Upper lobe of left lung (tissue), 6 donors: ENCODE results near the gene ALDH1A1. TPM values are rescaled to one million over a fixed set of nuclear protein-coding genes. Genes with fewer than 3 reads are reported as not detected.

Experiments
- ATAC-seq, 2 donors: fragments of 200-7000 bp; cut with Tn5 transposase; one replicate each; pipeline ENCODE4 v1.9.1; 2022; ENCODE audit warnings: mild to moderate bottlenecking in 2 of 2, moderate library complexity in 2 of 2; ENCODE audit not compliant: low FRiP score in 2 of 2
- DNase-seq, 2 donors: peaks; one replicate each; pipeline ENCODE4 v3.0.0-alpha.2; 2019 to 2020
- H3K27ac ChIP-seq, 4 donors: fragments of 200-600 bp; sonication (generic); one replicate each; pipeline ENCODE4 v1.5.1; 2016 to 2019
- H3K27me3 ChIP-seq, 4 donors: fragments of 200-600 bp; sonication (generic); one replicate each; pipeline ENCODE4 v1.5.1; 2017 to 2019
- H3K36me3 ChIP-seq, 4 donors: fragments of 200-600 bp; sonication (generic); one replicate each; pipeline ENCODE4 v1.5.1; 2016 to 2019
- H3K4me1 ChIP-seq, 4 donors: fragments of 200-600 bp; sonication (generic); one replicate each; pipeline ENCODE4 v1.5.1; 2018 to 2019
- H3K4me3 ChIP-seq, 4 donors: fragments of 200-600 bp; sonication (generic); one replicate each; pipeline ENCODE4 v1.5.1; 2017 to 2019; ENCODE audit warnings: mild to moderate bottlenecking in 2 of 4, moderate library complexity in 1 of 4
- H3K9me3 ChIP-seq, 4 donors: fragments of 200-600 bp; sonication (generic); one replicate each; pipeline ENCODE4 v1.5.1; 2018 to 2019
- EP300 ChIP-seq, 4 donors: sonication (generic); formaldehyde crosslinking; IDR thresholded peaks; one replicate each; pipeline ENCODE4 v1.5.1; 2017; ENCODE audit warnings: antibody characterized with exemption in 4 of 4, control low read depth in 2 of 4
- POLR2A ChIP-seq, 4 donors: fragments of 450-650 bp; IDR thresholded peaks; one replicate each; pipeline ENCODE4 v1.5.1; 2016 to 2017; ENCODE audit warnings: antibody characterized with exemption in 4 of 4, mild to moderate bottlenecking in 2 of 4
- POLR2AphosphoS5 ChIP-seq, 2 donors: sonication (generic); formaldehyde crosslinking; IDR thresholded peaks; one replicate each; pipeline ENCODE4 v1.5.1; 2017; ENCODE audit warnings: antibody characterized with exemption in 2 of 2
- WGBS, 2 donors: methylation state at CpG; one replicate each; pipeline ENCODE4 v1.1.5; 2017 to 2018; 5-methylcytosine and 5-hydroxymethylcytosine counted together
- total RNA-seq, 6 donors: library from RNA; depleted of rRNA in 4 of 6; stranded (reverse); fragments of >200 nt in 4 of 6; gene quantifications; one replicate each; pipeline versions ENCODE4 v1.1.0 to v1.2.1, GENCODE V29; 2016 to 2021
- TF ChIP-seq, protein P1 (sequence below), 6 experiments: fragments of 450-650 bp in 4 of 6; fragments of 200-600 bp in 2 of 6; sonication (generic) in 2 of 6; IDR thresholded peaks; one replicate each; pipeline ENCODE4 v1.5.1; 2016 to 2019; ENCODE audit warnings: antibody characterized with exemption in 6 of 6
- donor health status: DM: no; HTN: no; CAD: no; lungs with moderate emphysema.
- donor health status: DM: no; HTN: yes; CAD: no; lungs with severe emphysema.

The ALDH1A1 gene
- total RNA-seq, 6 donors from 2014 or later = 81.7 to 230 (median 137) TPM

DNA sequence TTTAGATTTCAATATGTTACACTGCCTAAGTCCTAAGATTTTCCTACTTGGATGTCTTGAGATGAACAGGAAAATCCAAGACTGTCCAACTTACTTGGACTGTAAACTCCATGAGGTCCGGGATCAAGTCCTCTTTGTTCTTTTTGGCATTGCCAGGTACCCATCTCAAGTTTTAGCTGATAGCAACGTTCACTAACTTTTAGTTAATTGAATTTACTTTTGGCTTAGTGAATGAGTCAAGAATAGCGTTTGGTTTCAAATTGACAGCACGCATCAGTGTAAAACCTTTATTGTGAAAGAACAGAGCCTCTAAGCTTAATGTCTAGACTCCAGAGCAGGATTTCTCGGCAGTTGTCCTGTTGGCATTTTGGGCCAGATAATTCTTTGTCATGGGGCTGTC lies 37.2 kb downstream of the ALDH1A1 start:
- H3K27ac ChIP-seq = no peak overlapping the region
- WGBS, 2 donors = 84 to 93% methylated on average over 4 to 5 of the region's 5 CpGs
- DNase-seq (no peak), ATAC-seq (no peak)
- TF ChIP-seq EP300 (IDR thresholded peaks at IDR 0.05) = no peak
- TF ChIP-seq, protein P1, sequence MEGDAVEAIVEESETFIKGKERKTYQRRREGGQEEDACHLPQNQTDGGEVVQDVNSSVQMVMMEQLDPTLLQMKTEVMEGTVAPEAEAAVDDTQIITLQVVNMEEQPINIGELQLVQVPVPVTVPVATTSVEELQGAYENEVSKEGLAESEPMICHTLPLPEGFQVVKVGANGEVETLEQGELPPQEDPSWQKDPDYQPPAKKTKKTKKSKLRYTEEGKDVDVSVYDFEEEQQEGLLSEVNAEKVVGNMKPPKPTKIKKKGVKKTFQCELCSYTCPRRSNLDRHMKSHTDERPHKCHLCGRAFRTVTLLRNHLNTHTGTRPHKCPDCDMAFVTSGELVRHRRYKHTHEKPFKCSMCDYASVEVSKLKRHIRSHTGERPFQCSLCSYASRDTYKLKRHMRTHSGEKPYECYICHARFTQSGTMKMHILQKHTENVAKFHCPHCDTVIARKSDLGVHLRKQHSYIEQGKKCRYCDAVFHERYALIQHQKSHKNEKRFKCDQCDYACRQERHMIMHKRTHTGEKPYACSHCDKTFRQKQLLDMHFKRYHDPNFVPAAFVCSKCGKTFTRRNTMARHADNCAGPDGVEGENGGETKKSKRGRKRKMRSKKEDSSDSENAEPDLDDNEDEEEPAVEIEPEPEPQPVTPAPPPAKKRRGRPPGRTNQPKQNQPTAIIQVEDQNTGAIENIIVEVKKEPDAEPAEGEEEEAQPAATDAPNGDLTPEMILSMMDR (IDR thresholded peaks at IDR 0.05) = no peak
- no peak for TF ChIP-seq POLR2AphosphoS5 (IDR thresholded peaks at IDR 0.05)
- no peak for TF ChIP-seq POLR2A (IDR thresholded peaks at IDR 0.05)
- no peaks in the 10 kb centered on the region for H3K9me3 ChIP-seq
- no peaks in the 10 kb centered on the region for H3K27me3 ChIP-seq
- peaks cover 0 to 10% (median 0%) of the 10 kb centered on the region in 4 donors for H3K4me1 ChIP-seq
- peaks cover 0 to 11% (median 3%) of the 10 kb centered on the region in 4 donors for H3K36me3 ChIP-seq
- H3K4me3 ChIP-seq = no peak overlapping the region

DNA sequence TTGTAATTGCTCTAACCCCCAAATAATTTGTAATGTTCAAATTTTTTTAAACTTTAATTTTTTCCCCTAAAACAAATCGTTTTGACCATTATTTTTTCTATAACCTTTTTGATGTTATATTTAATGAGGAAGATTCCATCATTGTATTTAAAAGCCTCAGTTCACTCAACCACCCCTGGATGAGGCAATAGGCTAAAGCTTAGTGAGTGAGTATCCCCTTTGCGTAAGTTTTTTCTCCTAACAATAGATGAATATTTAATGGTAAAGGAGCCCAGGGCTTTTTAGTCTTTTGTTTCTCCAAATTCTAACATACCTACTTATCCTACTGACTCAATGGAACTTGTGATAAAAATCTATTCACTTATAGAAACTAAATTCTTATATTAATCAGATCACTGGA lies 38.1 kb downstream of the ALDH1A1 start:
- peaks cover 0 to 10% (median 0%) of the 10 kb centered on the region in 4 donors for H3K4me1 ChIP-seq
- no peak for TF ChIP-seq POLR2AphosphoS5 (IDR thresholded peaks at IDR 0.05)
- TF ChIP-seq, protein P1 (IDR thresholded peaks at IDR 0.05) = no peak
- H3K36me3 ChIP-seq = peaks cover 0 to 11% (median 3%) of the 10 kb centered on the region in 4 donors
- no peak overlapping the region for H3K27ac ChIP-seq
- H3K27me3 ChIP-seq = no peaks in the 10 kb centered on the region
- H3K4me3 ChIP-seq = no peak overlapping the region
- DNase-seq (no peak), ATAC-seq (no peak)
- 65 to 83% methylated on average over 2 of the region's 2 CpGs for WGBS, 2 donors
- H3K9me3 ChIP-seq = no peaks in the 10 kb centered on the region

DNA sequence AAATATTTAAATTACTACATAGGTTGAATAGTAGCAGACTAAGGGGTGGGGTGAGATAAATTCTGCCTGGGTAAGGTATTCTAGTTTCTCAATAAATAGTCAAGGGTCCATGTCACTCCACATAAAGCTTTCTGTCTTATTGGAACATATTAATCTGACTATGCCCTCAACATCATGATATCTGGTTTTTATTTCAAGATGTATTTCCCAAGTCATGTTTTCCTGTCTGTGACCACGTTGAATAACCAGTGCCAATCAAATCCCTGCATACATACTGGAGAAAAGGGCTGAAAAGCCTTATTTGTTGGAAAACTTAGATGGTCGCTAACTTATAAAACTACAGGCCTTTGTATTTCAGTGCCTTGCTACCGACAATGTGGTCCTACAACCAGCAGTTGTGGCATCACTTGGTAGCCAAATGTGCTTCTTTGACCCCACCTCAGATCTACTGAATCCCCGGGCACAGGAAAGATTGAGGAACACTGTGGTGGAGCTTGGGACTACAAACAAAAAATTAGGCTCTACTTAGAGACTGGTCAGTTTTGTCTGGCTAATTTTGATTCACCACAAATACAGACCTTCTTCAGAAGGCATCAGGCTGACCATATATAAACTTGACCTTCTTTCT lies 39.4 kb downstream of the ALDH1A1 start:
- Histone ChIP-seq H3K9me3 (no peaks in the 10 kb centered on the region), H3K4me3 (no peak overlapping the region), H3K4me1 (peaks cover 0 to 5% (median 0%) of the 10 kb centered on the region in 4 donors), H3K36me3 (peaks cover 0 to 15% (median 3%) of the 10 kb centered on the region in 4 donors), H3K27ac (no peak overlapping the region), H3K27me3 (no peaks in the 10 kb centered on the region)
- ATAC-seq (no peak), DNase-seq (no peak)
- 82 to 85% methylated on average over 4 of the region's 4 CpGs for WGBS, 2 donors
- no peak for TF ChIP-seq POLR2A (IDR thresholded peaks at IDR 0.05)
- TF ChIP-seq, protein P1 (IDR thresholded peaks at IDR 0.05) = no peak

DNA sequence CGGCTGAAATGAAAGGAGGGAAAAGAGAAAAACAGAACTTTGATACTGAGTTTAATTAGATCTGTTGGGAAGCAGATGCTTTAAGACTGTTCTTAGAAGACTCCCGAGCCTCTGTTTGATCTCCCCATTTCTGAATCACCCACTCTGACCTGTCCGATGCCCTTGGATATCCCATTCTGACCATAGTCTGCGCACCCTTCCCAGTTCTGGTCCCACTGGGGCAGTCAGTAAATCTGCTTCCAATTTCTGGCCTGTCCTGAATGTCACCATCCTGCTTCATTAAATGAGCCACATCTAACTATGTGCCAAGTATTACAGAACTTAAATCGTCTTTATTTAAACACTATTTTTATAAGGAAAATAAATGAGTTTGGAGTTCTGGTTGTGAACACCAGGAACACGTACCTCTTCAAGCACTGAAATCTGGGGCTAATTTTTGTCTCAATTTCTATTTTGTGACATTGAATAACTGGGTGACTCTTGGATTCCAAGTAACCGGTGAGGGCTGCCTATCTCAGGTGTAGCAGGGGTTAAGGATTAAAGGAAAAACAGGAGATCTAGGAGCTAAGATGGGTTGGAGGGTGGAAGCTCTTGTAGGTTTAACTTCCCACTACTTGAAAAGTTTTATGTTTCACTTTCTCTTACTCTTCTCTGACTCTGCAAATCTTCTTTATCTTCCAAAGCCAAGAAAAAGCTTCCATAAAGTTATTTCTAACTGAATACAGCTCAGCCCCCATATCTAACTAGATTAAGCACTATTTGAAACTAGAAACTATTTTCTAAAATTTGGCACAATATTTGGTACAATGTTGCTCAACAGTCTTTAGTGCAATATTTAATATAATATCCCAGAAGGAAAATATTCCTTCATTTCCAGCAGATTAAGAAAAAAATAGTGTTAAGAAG lies 40.1 kb downstream of the ALDH1A1 start:
- ATAC-seq (peak in 1 of 2 donors; percentile 32), DNase-seq (no peak)
- 86 to 92% methylated on average over 7 of the region's 7 CpGs for WGBS, 2 donors
- Histone ChIP-seq H3K4me3 (no peak overlapping the region), H3K27ac (no peak overlapping the region), H3K36me3 (peaks cover 0 to 18% (median 3%) of the 10 kb centered on the region in 4 donors), H3K9me3 (no peaks in the 10 kb centered on the region), H3K4me1 (no peaks in the 10 kb centered on the region), H3K27me3 (no peaks in the 10 kb centered on the region)
- TF ChIP-seq, protein P1 (IDR thresholded peaks at IDR 0.05) = no peak
- TF ChIP-seq POLR2AphosphoS5 (IDR thresholded peaks at IDR 0.05) (no peak), EP300 (IDR thresholded peaks at IDR 0.05) (no peak)
